Activated T-cell treated with anti-CD3 and anti-CD28 coated beads for 48 hours (primary cell): ENCODE results near the gene MYADML2.
A peak's percentile ranks its signal among the peaks of the same experiment; 100 is the strongest.

Source experiments
- DNase-seq: peaks from one replicate; pipeline ENCODE4 v3.0.0-alpha.2; 2020; ENCODE audit warnings: low read depth

The MYADML2 gene

DNA sequence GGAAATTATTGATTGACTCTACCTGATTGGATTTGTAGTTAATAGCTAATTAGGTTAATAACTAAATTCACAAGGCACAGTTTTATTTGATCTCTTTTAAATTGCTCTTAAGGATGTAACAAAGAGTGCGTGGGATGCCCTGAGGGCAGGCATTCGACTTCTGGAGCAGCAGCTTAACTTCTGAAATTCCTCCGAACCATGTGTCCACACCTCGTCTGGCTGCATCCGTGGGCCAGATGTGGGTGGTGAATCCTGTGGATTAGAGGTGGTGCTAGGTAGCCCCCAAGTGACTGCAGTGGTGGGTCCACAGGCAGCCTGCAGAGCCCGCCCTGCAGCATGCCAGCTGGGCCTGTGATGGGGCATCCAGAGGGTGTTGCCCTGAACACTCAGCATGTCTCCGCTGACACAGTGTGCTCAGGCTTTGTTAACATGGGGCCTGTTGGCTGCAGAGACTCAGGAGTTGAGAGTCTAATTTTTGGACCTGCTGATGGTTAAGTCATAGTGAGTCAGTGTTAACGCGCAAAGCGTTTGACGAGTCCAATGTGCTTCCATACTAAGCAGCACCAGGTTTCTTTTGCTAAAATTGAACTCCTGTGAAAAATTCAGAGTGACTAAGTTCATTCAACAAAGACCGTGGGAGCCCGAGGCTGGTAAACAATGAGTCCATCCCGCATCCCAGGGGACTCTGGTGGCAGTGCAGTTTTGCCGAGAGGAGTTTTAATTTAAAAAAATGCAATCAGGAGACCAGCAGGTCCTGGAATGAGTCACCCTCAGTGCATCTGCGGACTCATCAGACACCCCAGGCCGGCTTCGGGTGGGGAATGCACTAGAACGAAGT lies 48.8 kb downstream of the MYADML2 start:
- DNase-seq, result no peak

DNA sequence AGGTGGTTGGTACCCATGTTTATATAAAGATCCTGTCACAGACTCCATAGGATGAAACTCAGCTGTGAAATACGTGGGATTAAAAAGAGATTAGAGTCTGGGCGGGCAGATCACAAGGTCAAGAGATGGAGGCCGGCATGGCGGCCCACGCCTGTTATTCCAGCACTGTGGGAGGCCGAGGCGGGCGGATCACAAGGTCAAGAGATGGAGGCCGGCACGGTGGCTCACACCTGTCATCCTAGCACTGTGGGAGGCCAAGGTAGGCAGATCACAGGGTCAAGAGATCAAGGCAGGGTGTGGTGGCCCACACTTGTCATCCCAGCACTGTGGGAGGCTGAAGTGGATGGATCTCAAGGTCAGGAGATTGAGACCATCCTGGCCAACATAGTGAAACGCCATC lies 51.6 kb downstream of the MYADML2 start:
- DNase-seq, result no peak

DNA sequence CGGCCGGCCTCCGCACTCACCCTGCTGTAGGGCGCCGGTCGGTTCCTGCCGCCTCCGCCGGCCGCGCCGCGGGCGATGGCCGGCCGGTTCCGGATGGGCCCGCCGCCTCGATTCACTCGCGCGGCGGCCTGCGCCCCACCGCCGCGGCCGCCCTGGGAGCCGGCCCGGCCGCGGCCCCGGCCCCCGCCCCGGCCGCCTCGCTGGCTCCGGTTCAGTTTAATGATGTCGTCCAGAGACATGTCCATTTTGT lies 55.8 kb downstream of the MYADML2 start:
- DNase-seq, result no peak

DNA sequence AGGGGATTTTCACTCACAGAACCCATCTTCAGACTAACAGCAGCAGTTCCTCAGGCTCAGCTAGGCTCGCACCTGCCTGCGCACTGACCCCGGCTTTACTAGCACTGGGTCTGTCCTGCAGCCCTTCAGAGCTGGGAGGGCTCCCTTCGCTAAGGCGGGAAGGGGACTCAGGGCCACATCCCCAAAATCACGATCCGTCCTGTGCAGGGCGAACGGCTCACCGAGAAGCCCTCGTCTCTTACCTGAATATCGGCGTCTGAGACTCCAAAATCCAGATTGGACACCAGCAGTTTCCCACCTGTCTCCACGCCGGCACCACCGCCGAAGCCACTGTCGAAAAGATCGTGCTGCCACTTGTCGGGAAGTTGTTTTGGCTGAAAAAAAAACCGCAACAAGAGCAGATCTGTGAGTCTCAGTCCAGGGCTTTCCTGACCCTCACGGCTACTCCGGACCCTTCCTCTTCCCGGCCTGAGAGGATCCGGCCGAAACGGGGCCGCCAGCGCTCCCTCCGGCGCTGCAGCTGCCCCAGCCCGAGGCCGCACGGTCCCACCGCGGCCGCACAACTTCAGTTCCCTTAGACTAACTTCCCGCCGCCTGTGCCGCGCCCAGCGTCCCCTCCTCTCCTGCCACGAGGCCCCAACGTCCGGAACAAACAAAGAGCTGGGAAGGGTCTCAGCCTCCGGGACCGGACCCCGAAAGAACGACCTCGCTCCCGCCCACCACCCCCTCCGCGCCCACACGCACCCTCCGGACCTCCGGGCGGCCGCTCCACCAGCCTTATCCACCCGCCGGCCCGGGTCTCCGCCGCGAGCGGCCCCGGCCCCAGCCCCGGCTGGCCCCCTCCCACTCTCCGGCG lies 56.4 kb downstream of the MYADML2 start:
- DNase-seq, result peak; percentile 15
